HCT116 (cell line): ENCODE results near the gene RHOH. TPM values are rescaled to one million over a fixed set of nuclear protein-coding genes. Genes with fewer than 3 reads are reported as not detected.

Experiments
- ATAC-seq: fragments of 200-7000 bp; cut with Tn5 transposase; 2 replicates; pipeline ENCODE4 v1.9.1; 2020; ENCODE audit warnings: mild to moderate bottlenecking, moderate library complexity
- BruUV-seq: library from RNA; stranded (reverse); fragments of 400-500 nt; replicated peaks from 2 replicates; lab custom pipeline; 2021; lab: Mats Ljungman, UMichigan
- CTCF ChIA-PET: fragments of 300-600 bp; sonication (Branson Sonifier 250); formaldehyde crosslinking; loops from one replicate; lab custom pipeline; 2021; ENCODE audit warnings: antibody characterized with exemption; lab: Charles Lee
- POLR2A ChIA-PET: fragments of 300-600, 350-600 bp; sonication (Branson Sonifier 250); formaldehyde crosslinking; loops from one replicate; lab custom pipeline; 2021; ENCODE audit warnings: antibody characterized with exemption; lab: Charles Lee
- RAD21 ChIA-PET, 2 experiments: fragments of 300-600 bp; sonication (Branson Sonifier 250); formaldehyde crosslinking; loops; one replicate each; lab custom pipeline; 2023; ENCODE audit warnings: low total read pairs in 2 of 2; ENCODE audit not compliant: uncharacterized antibody in 2 of 2, unreplicated experiment in 2 of 2, low non-redundant PET in 1 of 2; lab: Charles Lee
- DNase-seq: peaks from one replicate; pipeline ENCODE4 v3.0.0-alpha.2; 2010; ENCODE audit warnings: low read depth, low spot score
- H2AFZ ChIP-seq: fragments of 200-600 bp; shearing (Covaris generic), sonication (generic); 2 replicates; pipeline ENCODE4 v1.6.1; 2017; ENCODE audit warnings: low read depth, mixed run types, mixed read lengths, antibody characterized with exemption, low read length; ENCODE audit not compliant: poor library complexity, severe bottlenecking
- H3K27ac ChIP-seq: 2 replicates; pipeline ENCODE4 v1.5.1; 2012; ENCODE audit warnings: low read depth, low read length
- H3K27me3 ChIP-seq: fragments of 200-600 bp; sonication (generic); 2 replicates; pipeline ENCODE4 v1.6.1; 2016; ENCODE audit warnings: mixed run types, low read length, mixed read lengths; ENCODE audit not compliant: insufficient read depth
- H3K36me3 ChIP-seq, 2 experiments: fragments of 200-500 bp in 1 of 2; fragments of 200-600 bp in 1 of 2; sonication (Bioruptor generic) in 1 of 2; sonication (generic) in 1 of 2; 2 replicates each; pipeline versions ENCODE4 v1.5.1 to v1.6.1; 2014 to 2016; ENCODE audit warnings: low read length in 2 of 2, inconsistent platforms in 1 of 2, mixed read lengths in 1 of 2, mixed run types in 1 of 2; ENCODE audit not compliant: insufficient read depth in 2 of 2, control insufficient read depth in 1 of 2
- H3K4me1 ChIP-seq, 2 experiments: fragments of 200-600 bp in 1 of 2; sonication (generic) in 1 of 2; 2 replicates each; pipeline versions ENCODE4 v1.5.1 to v1.6.1; 2012 to 2017; ENCODE audit warnings: low read length in 2 of 2, inconsistent platforms in 1 of 2, mild to moderate bottlenecking in 1 of 2, mixed read lengths in 1 of 2, mixed run types in 1 of 2, moderate library complexity in 1 of 2; ENCODE audit not compliant: insufficient read depth in 2 of 2, control insufficient read depth in 1 of 2
- H3K4me2 ChIP-seq: fragments of 200-600 bp; sonication (generic); 2 replicates; pipeline ENCODE4 v1.6.1; 2017; ENCODE audit warnings: mixed run types, low read length, mixed read lengths
- H3K4me3 ChIP-seq, 2 experiments: fragments of 200-600 bp in 1 of 2; sonication (generic) in 1 of 2; replicated peaks in 1 of 2; 2 replicates each; pipeline ENCODE4 v1.5.1; 2011 to 2016; ENCODE audit warnings: low read length in 2 of 2, control low read depth in 1 of 2, low read depth in 1 of 2, mild to moderate bottlenecking in 1 of 2, mixed read lengths in 1 of 2, mixed run types in 1 of 2
- H3K79me2 ChIP-seq: fragments of 200-600 bp; sonication (generic); 2 replicates; pipeline ENCODE4 v1.6.1; 2017; ENCODE audit warnings: mild to moderate bottlenecking, mixed run types, low read length, moderate library complexity, mixed read lengths; ENCODE audit not compliant: insufficient read depth
- H3K9ac ChIP-seq: fragments of 200-600 bp; sonication (generic); 2 replicates; pipeline ENCODE4 v1.6.1; 2016; ENCODE audit warnings: low read length, mixed read lengths
- H3K9me2 ChIP-seq: fragments of 200-600 bp; sonication (generic), shearing (Covaris generic); 2 replicates; pipeline ENCODE4 v1.6.1; 2017; ENCODE audit warnings: mixed run types, mild to moderate bottlenecking, moderate library complexity; ENCODE audit not compliant: insufficient read depth
- H3K9me3 ChIP-seq, 2 experiments: fragments of 200-500 bp in 1 of 2; fragments of 200-600 bp in 1 of 2; sonication (Bioruptor generic) in 1 of 2; sonication (generic) in 1 of 2; 2 replicates each; pipeline ENCODE4 v1.6.1; 2014 to 2017; ENCODE audit warnings: low read length in 2 of 2, mixed read lengths in 2 of 2, inconsistent platforms in 1 of 2, low read depth in 1 of 2, mild to moderate bottlenecking in 1 of 2, mixed run types in 1 of 2, moderate library complexity in 1 of 2; ENCODE audit not compliant: control insufficient read depth in 1 of 2, insufficient read depth in 1 of 2
- H4K20me1 ChIP-seq: fragments of 200-600 bp; sonication (generic), shearing (Covaris generic); 2 replicates; pipeline ENCODE4 v1.6.1; 2017; ENCODE audit warnings: mixed run types, mild to moderate bottlenecking, moderate library complexity; ENCODE audit not compliant: insufficient read depth
- CBX3 ChIP-seq: IDR thresholded peaks from 2 replicates; pipeline ENCODE4 v1.6.1; 2012; ENCODE audit warnings: low read depth
- CEBPB ChIP-seq: IDR thresholded peaks from 2 replicates; pipeline ENCODE4 v1.6.1; 2012; ENCODE audit warnings: low read depth
- EGR1 ChIP-seq: IDR thresholded peaks from 2 replicates; pipeline ENCODE4 v1.6.1; 2012; ENCODE audit warnings: low read depth
- EZH2 ChIP-seq: fragments of 200-600 bp; sonication (generic); IDR thresholded peaks from 2 replicates; pipeline ENCODE4 v1.6.1; 2017; ENCODE audit warnings: antibody characterized with exemption, mixed run types
- FOSL1 ChIP-seq: IDR thresholded peaks from 2 replicates; pipeline ENCODE4 v1.6.1; 2012; ENCODE audit warnings: low read depth
- JUND ChIP-seq: IDR thresholded peaks from 2 replicates; pipeline ENCODE4 v1.6.1; 2012
- POLR2AphosphoS5 ChIP-seq: IDR thresholded peaks from 2 replicates; pipeline ENCODE4 v1.6.1; 2011; ENCODE audit warnings: mild to moderate bottlenecking, low read depth, low read length, moderate library complexity
- RAD21 ChIP-seq: IDR thresholded peaks from 2 replicates; pipeline ENCODE4 v1.6.1; 2012; ENCODE audit warnings: low read depth, mild to moderate bottlenecking
- SIN3A ChIP-seq: IDR thresholded peaks from 2 replicates; pipeline ENCODE4 v1.6.1; 2012; ENCODE audit warnings: low read depth
- SP1 ChIP-seq: IDR thresholded peaks from 2 replicates; pipeline ENCODE4 v1.6.1; 2012; ENCODE audit warnings: low read depth
- SRF ChIP-seq: IDR thresholded peaks from 2 replicates; pipeline ENCODE4 v1.6.1; 2012; ENCODE audit warnings: low read depth
- TCF7L2 ChIP-seq: IDR thresholded peaks from 2 replicates; pipeline ENCODE4 v1.7.0; 2011; ENCODE audit warnings: borderline replicate concordance, inconsistent platforms; ENCODE audit not compliant: insufficient read depth, insufficient read length; ENCODE audit errors: extremely low read depth
- ZFX ChIP-seq: fragments of 450-650 bp; IDR thresholded peaks from 2 replicates; pipeline ENCODE4 v1.6.1; 2017
- intact Hi-C: fragments of 100-400 bp; cut with micrococcal nuclease; formaldehyde crosslinking; loops from 2 replicates; pipeline ENCODE4 v1.10.0; 2022
- total RNA-seq: library from RNA; stranded (reverse); gene quantifications from one replicate; pipeline ENCODE4 v1.2.1, GENCODE V29; 2021; ENCODE audit not compliant: unreplicated experiment
- TF ChIP-seq, protein P1 (sequence below), 3 experiments: fragments of 200-600 bp in 1 of 3; sonication (generic) in 1 of 3; IDR thresholded peaks in 2 of 3; conservative IDR thresholded peaks in 1 of 3; 2 replicates each; pipeline ENCODE4 v1.5.1; 2012 to 2017; ENCODE audit warnings: low read depth in 2 of 3, low read length in 2 of 3, antibody characterized with exemption in 1 of 3, borderline replicate concordance in 1 of 3, control low read depth in 1 of 3, mild to moderate bottlenecking in 1 of 3, mixed read lengths in 1 of 3, mixed run types in 1 of 3, moderate library complexity in 1 of 3; ENCODE audit not compliant: insufficient read depth in 1 of 3
- TF ChIP-seq, protein P2 (sequence below): IDR thresholded peaks from 2 replicates; pipeline ENCODE4 v1.6.1; 2012; ENCODE audit warnings: low read depth
- TF ChIP-seq, protein P3 (sequence below): IDR thresholded peaks from 2 replicates; pipeline ENCODE4 v1.6.1; 2012

Gene RHOH
- total RNA-seq, 1 experiment from 2014 or later, result 0.74 TPM

DNA sequence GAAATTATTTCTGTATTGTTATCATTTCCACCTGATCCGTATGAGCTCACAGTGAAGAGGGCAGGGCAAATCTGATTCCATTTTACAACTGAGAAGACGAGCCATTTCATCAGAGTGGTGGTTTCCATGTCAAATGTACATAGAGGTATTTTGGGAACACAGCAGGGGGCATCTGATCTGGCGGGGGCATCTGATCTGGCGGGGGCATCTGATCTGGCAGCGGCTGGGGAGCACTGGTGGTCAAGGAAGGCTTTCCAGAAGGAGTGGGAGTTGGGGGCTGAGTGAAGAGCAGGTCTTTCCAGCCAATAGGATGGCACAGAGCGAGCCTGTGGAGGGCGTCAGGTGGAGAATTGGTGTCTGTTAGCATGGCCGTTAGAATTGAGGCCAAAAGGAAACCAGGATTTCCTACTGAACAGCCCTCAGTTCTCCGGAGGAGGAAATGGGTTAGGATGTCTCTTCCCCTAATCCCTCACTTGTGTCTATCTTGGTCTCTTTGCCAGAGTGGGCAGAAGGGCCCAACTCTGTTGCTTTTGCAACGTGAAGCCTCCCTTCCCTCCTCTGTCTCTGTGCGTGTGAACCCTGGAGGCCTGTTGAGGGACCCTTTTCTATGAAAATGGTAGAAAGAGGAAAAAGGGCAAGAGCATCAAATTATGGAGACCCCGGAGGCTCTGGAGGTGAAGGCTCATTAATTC lies 41.3 kb downstream of the RHOH start:
- Histone ChIP-seq H2AFZ (no peak overlapping the region), H4K20me1 (no peaks in the 10 kb centered on the region), H3K79me2 (no peaks in the 10 kb centered on the region), H3K4me2 (no peak overlapping the region), H3K4me3 (no peak overlapping the region), H3K9ac (no peak overlapping the region), H3K36me3 (no peaks in the 10 kb centered on the region), H3K9me2 (no peaks in the 10 kb centered on the region), H3K4me1 (peaks cover 8 to 24% of the 10 kb centered on the region in 2 experiments; a peak in 3 of 4 replicates), H3K9me3 (no peaks in the 10 kb centered on the region), H3K27ac (no peak overlapping the region), H3K27me3 (no peaks in the 10 kb centered on the region)
- ChIA-PET POLR2A (no interaction called here), CTCF (interaction anchor here (0.6 to 0.8 kb wide), 2 partner anchors 72 to 79 kb away, joined by 3 read pairs; no protein-coding TSS in a partner anchor), RAD21 (no interaction called here)
- TF ChIP-seq CBX3 (no peak), FOSL1 (no peak), POLR2AphosphoS5 (no peak), SP1 (no peak), ZFX (no peak), TCF7L2 (no peak), EZH2 (no peak), RAD21 (no peak), EGR1 (no peak), SRF (no peak), CEBPB (no peak), JUND (no peak), SIN3A (no peak)
- TF ChIP-seq, protein P1, sequence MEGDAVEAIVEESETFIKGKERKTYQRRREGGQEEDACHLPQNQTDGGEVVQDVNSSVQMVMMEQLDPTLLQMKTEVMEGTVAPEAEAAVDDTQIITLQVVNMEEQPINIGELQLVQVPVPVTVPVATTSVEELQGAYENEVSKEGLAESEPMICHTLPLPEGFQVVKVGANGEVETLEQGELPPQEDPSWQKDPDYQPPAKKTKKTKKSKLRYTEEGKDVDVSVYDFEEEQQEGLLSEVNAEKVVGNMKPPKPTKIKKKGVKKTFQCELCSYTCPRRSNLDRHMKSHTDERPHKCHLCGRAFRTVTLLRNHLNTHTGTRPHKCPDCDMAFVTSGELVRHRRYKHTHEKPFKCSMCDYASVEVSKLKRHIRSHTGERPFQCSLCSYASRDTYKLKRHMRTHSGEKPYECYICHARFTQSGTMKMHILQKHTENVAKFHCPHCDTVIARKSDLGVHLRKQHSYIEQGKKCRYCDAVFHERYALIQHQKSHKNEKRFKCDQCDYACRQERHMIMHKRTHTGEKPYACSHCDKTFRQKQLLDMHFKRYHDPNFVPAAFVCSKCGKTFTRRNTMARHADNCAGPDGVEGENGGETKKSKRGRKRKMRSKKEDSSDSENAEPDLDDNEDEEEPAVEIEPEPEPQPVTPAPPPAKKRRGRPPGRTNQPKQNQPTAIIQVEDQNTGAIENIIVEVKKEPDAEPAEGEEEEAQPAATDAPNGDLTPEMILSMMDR (IDR thresholded peaks at IDR 0.05 in 2 of 3, conservative IDR thresholded peaks at IDR 0.05 in 1 of 3; ENCODE audit: borderline replicate concordance in 1 of 3, insufficient read depth in 1 of 3, low read depth in 2 of 3, low read length in 2 of 3), result no peak
- TF ChIP-seq, protein P2, sequence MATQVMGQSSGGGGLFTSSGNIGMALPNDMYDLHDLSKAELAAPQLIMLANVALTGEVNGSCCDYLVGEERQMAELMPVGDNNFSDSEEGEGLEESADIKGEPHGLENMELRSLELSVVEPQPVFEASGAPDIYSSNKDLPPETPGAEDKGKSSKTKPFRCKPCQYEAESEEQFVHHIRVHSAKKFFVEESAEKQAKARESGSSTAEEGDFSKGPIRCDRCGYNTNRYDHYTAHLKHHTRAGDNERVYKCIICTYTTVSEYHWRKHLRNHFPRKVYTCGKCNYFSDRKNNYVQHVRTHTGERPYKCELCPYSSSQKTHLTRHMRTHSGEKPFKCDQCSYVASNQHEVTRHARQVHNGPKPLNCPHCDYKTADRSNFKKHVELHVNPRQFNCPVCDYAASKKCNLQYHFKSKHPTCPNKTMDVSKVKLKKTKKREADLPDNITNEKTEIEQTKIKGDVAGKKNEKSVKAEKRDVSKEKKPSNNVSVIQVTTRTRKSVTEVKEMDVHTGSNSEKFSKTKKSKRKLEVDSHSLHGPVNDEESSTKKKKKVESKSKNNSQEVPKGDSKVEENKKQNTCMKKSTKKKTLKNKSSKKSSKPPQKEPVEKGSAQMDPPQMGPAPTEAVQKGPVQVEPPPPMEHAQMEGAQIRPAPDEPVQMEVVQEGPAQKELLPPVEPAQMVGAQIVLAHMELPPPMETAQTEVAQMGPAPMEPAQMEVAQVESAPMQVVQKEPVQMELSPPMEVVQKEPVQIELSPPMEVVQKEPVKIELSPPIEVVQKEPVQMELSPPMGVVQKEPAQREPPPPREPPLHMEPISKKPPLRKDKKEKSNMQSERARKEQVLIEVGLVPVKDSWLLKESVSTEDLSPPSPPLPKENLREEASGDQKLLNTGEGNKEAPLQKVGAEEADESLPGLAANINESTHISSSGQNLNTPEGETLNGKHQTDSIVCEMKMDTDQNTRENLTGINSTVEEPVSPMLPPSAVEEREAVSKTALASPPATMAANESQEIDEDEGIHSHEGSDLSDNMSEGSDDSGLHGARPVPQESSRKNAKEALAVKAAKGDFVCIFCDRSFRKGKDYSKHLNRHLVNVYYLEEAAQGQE, result no peak
- TF ChIP-seq, protein P3, sequence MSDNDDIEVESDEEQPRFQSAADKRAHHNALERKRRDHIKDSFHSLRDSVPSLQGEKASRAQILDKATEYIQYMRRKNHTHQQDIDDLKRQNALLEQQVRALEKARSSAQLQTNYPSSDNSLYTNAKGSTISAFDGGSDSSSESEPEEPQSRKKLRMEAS, result no peak
- no TSS peak for BruUV-seq
- no peak for ATAC-seq
- intact Hi-C loops, result no loop called here
- no peak for DNase-seq
